Psoas muscle (tissue), 8 donors: Measurements from ENCODE around the gene ODAD2. TPM values are rescaled to one million over a fixed set of nuclear protein-coding genes. Genes with fewer than 3 reads are reported as not detected.
"Not testable (repeated sequence)": the region's sequence is repeated elsewhere in the genome, so short reads cannot be mapped to it uniquely, and the experiment has no call there.

Source experiments
- ATAC-seq, 4 donors: fragments of 200-7000 bp; cut with Tn5 transposase; one replicate each; pipeline ENCODE4 v1.9.1; 2020; ENCODE audit warnings: moderate library complexity in 3 of 4, mild to moderate bottlenecking in 2 of 4
- DNase-seq, 2 donors: peaks; one replicate each; pipeline ENCODE4 v3.0.0-alpha.2; 2020
- H3K27ac ChIP-seq: fragments of 200-600 bp; one replicate; pipeline ENCODE4 v1.8.0; 2022
- H3K27me3 ChIP-seq, 3 donors: fragments of 200-600 bp in 1 of 3; one replicate each; pipeline versions ENCODE4 v1.6.1 to v1.8.0; 2013 to 2022; ENCODE audit warnings: low read length in 2 of 3, mild to moderate bottlenecking in 2 of 3, moderate library complexity in 1 of 3; ENCODE audit not compliant: insufficient read depth in 3 of 3
- H3K36me3 ChIP-seq, 2 donors: fragments of 200-600 bp in 1 of 2; one replicate each; pipeline versions ENCODE4 v1.6.1 to v1.8.0; 2013 to 2022; ENCODE audit warnings: low read depth in 1 of 2, mild to moderate bottlenecking in 1 of 2, moderate library complexity in 1 of 2; ENCODE audit not compliant: insufficient read depth in 1 of 2
- H3K4me1 ChIP-seq: fragments of 200-600 bp; one replicate; pipeline ENCODE4 v1.8.0; 2022
- H3K4me3 ChIP-seq: fragments of 200-600 bp; one replicate; pipeline ENCODE4 v1.8.0; 2022; ENCODE audit warnings: mild to moderate bottlenecking
- H3K9me3 ChIP-seq: fragments of 200-600 bp; one replicate; pipeline ENCODE4 v1.8.0; 2022
- CTCF ChIP-seq: fragments of 200-600 bp; IDR thresholded peaks from one replicate; pipeline ENCODE4 v1.8.0; 2022; ENCODE audit warnings: antibody characterized with exemption
- WGBS, 3 donors: extraction: QIAGEN DNeasy Blood & Tissue Kit; methylation state at CpG; one replicate each; pipeline versions ENCODE4 v1.1.6 to v1.1.7; 2013; 5-methylcytosine and 5-hydroxymethylcytosine counted together
- intact Hi-C, 2 donors: fragments of 100-400 bp; cut with DNase I; formaldehyde crosslinking; loops; one replicate each; pipeline versions ENCODE4 v1.11.0 to v1.14.2; 2022
- polyA plus RNA-seq, 3 donors: library from polyadenylated mRNA; stranded (reverse); fragments of 200-250 nt; gene quantifications; one replicate each; pipeline ENCODE4 v1.2.3, GENCODE V29; 2013
- total RNA-seq, 4 donors: library from RNA; stranded (reverse); fragmentation: NEBNext Ultra II Directional in 2 of 4; extraction: Animal tissue kit (Norgen Biotek cat#: 25700) in 2 of 4; gene quantifications; one replicate each; pipeline versions ENCODE4 v1.2.1 to v1.2.4, GENCODE V29; 2021 to 2023
- donor health status: healthy with polysubstance abuse.
- donor health status: DM: no; HTN: no; CAD: no; lungs with moderate emphysema.
- donor health status: Bipolar disorder and iron deficiency.
- donor health status: healthy.
- donor health status: DM: yes; HTN: yes; CAD: no.
- donor health status: DM: no; HTN: no; CAD: no.
- donor health status: DM: no; HTN: no; CAD: no.
- donor health status: DM: yes; HTN: yes; CAD: no.

The ODAD2 gene
- total and polyA plus RNA-seq, 7 donors: 0.03 to 0.09 (median 0.08) TPM; not detected in 4

DNA sequence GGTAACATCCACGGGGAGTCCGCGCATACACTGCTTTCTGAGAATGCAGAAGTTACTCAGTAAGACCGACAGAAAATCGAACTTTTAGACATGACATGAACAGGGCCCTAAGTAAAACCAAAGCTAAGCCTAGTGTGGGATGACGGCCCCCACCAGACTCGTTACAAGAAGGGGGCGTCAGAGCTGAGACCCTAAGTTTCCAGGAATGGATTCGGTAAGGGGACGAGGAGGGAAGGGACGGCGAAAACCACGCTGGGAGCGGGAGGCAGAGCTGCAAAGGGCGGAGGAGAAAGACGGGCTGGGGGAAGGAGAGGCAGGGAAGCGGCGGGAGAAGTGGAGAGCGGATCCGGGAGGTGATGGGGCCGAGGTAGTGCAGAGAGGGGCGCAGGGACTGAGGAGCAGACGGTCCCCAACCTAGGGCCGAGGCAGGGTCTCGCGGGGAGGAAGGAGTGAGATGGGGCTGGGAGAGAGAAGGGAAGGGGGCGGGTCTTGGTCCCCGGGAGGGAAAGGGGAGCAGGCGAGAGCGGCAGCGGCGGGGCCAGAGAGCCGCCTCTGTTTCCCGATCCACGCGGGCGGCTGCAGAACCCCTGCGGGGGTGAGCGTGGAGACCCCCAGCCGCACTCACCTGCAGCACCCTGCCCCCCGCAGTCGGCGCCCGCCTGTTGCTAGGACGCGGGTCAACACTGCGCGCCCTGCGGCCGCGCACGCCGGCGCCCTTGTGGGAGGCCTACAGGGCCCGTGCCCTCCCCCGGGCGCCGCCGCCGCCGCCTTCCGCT is 513 bp downstream of the ODAD2 start:
- DNase-seq (peak in 1 of 2 donors; percentile 16), ATAC-seq (peak; percentile 58 to 81 (median 60))
- H3K36me3 ChIP-seq: no peaks in the 10 kb centered on the region
- intact Hi-C loops: no loop called here
- H3K4me1 ChIP-seq: no peaks in the 10 kb centered on the region
- 2 to 3% (median 2%) methylated on average over 30 to 62 of the region's 62 CpGs for WGBS, 3 donors
- peaks cover 0 to 33% (median 0%) of the 10 kb centered on the region in 3 donors for H3K27me3 ChIP-seq
- TF ChIP-seq CTCF: no peak
- H3K27ac ChIP-seq: no peak overlapping the region
- H3K9me3 ChIP-seq: no peaks in the 10 kb centered on the region
- H3K4me3 ChIP-seq: peak overlapping the region; percentile 70

- 23 to 29% (median 24%) methylated on average over 5 of the region's 5 CpGs for WGBS, 3 donors
- H3K4me1 ChIP-seq: no peaks in the 10 kb centered on the region
- no peaks in the 10 kb centered on the region for H3K9me3 ChIP-seq
- H3K36me3 ChIP-seq: no peaks in the 10 kb centered on the region
- H3K27me3 ChIP-seq: peaks cover 0 to 28% (median 0%) of the 10 kb centered on the region in 3 donors
- no peak for DNase-seq
- H3K27ac ChIP-seq: no peak overlapping the region
- TF ChIP-seq CTCF: no peak
- ATAC-seq: no peak
- intact Hi-C loops: no loop called here
- peak overlapping the region; percentile 70 for H3K4me3 ChIP-seq
These were observed 1.1 kb downstream of the ODAD2 start for GRCh38 chr10:27997865-27998177.

- intact Hi-C loops: no loop called here
- H3K4me3 ChIP-seq: no peak overlapping the region
- ATAC-seq: no peak
- TF ChIP-seq CTCF: no peak
- H3K36me3 ChIP-seq: no peaks in the 10 kb centered on the region
- H3K4me1 ChIP-seq: no peaks in the 10 kb centered on the region
- no peak overlapping the region for H3K27ac ChIP-seq
- H3K9me3 ChIP-seq: no peaks in the 10 kb centered on the region
- H3K27me3 ChIP-seq: peaks cover 0 to 36% (median 2%) of the 10 kb centered on the region in 3 donors
- WGBS, 3 donors: 69 to 76% (median 73%) methylated on average over 2 of the region's 2 CpGs
- DNase-seq: no peak
These were observed 3.6 kb downstream of the ODAD2 start for GRCh38 chr10:27995311-27995710.

- H3K9me3 ChIP-seq, H3K27me3 ChIP-seq, H3K27ac ChIP-seq, ATAC-seq, DNase-seq, H3K36me3 ChIP-seq, H3K4me1 ChIP-seq, intact Hi-C loops, H3K4me3 ChIP-seq: not testable (repeated sequence)
- 44 to 53% (median 46%) methylated on average over 2 of the region's 2 CpGs for WGBS, 3 donors
These were observed 9.5 kb downstream of the ODAD2 start for GRCh38 chr10:27989357-27989756.

- 7 to 26% (median 8%) methylated on average over 1 of the region's 1 CpG for WGBS, 3 donors
- DNase-seq: no peak
- Histone ChIP-seq H3K27ac (no peak overlapping the region), H3K9me3 (no peaks in the 10 kb centered on the region), H3K27me3 (no peaks in the 10 kb centered on the region), H3K4me1 (no peaks in the 10 kb centered on the region), H3K36me3 (no peaks in the 10 kb centered on the region), H3K4me3 (no peak overlapping the region)
- no peak for TF ChIP-seq CTCF
- intact Hi-C loops: no loop called here
- no peak for ATAC-seq
These were observed 12.1 kb downstream of the ODAD2 start for GRCh38 chr10:27986821-27987220.
